Hepatocyte (in vitro differentiated cells): ENCODE measurements around the gene KCNH6. TPM values are rescaled to one million over a fixed set of nuclear protein-coding genes. Genes with fewer than 3 reads are reported as not detected.

Experiments used
- DNase-seq: peaks from one replicate; pipeline ENCODE4 v3.0.0-alpha.2; 2016; ENCODE audit warnings: low spot score
- H2AFZ ChIP-seq: fragments of 200-600 bp; sonication (generic); 2 replicates; pipeline ENCODE4 v1.6.0; 2016; ENCODE audit warnings: antibody characterized with exemption, mild to moderate bottlenecking
- H3K27ac ChIP-seq: fragments of 200-600 bp; sonication (generic); 2 replicates; pipeline ENCODE4 v1.5.1; 2016; ENCODE audit warnings: mild to moderate bottlenecking
- H3K27me3 ChIP-seq: fragments of 200-600 bp; sonication (generic); 2 replicates; pipeline ENCODE4 v1.6.1; 2016
- H3K36me3 ChIP-seq: fragments of 200-600 bp; sonication (generic); replicated peaks from 2 replicates; pipeline ENCODE4 v1.5.1; 2016; ENCODE audit warnings: low read depth; ENCODE audit not compliant: insufficient read depth
- H3K4me1 ChIP-seq: fragments of 200-600 bp; sonication (generic); 2 replicates; pipeline ENCODE4 v1.5.1; 2016; ENCODE audit warnings: mild to moderate bottlenecking, moderate library complexity; ENCODE audit not compliant: insufficient read depth
- H3K4me2 ChIP-seq: fragments of 200-600 bp; sonication (generic); 2 replicates; pipeline ENCODE4 v1.6.0; 2016
- H3K4me3 ChIP-seq: fragments of 200-600 bp; sonication (generic); 2 replicates; pipeline ENCODE4 v1.5.1; 2016; ENCODE audit warnings: mild to moderate bottlenecking
- H3K79me2 ChIP-seq: fragments of 200-600 bp; sonication (generic); 2 replicates; pipeline ENCODE4 v1.6.0; 2017; ENCODE audit warnings: mild to moderate bottlenecking
- H3K9me2 ChIP-seq: fragments of 200-600 bp; sonication (generic); replicated peaks from 2 replicates; pipeline ENCODE4 v1.6.0; 2017; ENCODE audit warnings: mild to moderate bottlenecking; ENCODE audit not compliant: insufficient read depth
- H3K9me3 ChIP-seq: fragments of 200-600 bp; sonication (generic); 2 replicates; pipeline ENCODE4 v1.5.1; 2016; ENCODE audit warnings: low read depth, mild to moderate bottlenecking
- H4K20me1 ChIP-seq: fragments of 200-600 bp; sonication (generic); 2 replicates; pipeline ENCODE4 v1.6.0; 2016; ENCODE audit warnings: mild to moderate bottlenecking; ENCODE audit not compliant: insufficient read depth, poor library complexity, severe bottlenecking
- CTCF ChIP-seq: fragments of 200-600 bp; sonication (generic); IDR thresholded peaks from 2 replicates; pipeline ENCODE4 v1.5.1; 2016; ENCODE audit warnings: antibody characterized with exemption, mild to moderate bottlenecking; ENCODE audit not compliant: poor library complexity
- EZH2 ChIP-seq: fragments of 200-600 bp; sonication (generic); IDR thresholded peaks from 2 replicates; pipeline ENCODE4 v1.6.1; 2016; ENCODE audit warnings: antibody characterized with exemption, mild to moderate bottlenecking, borderline replicate concordance
- EZH2phosphoT487 ChIP-seq: fragments of 200-600 bp; sonication (generic); IDR thresholded peaks from one replicate; pipeline ENCODE4 v1.6.1; 2018; ENCODE audit warnings: antibody characterized with exemption, mild to moderate bottlenecking, low read depth, moderate library complexity; ENCODE audit not compliant: unreplicated experiment, severe bottlenecking
- WGBS: methylation state at CpG from one replicate; pipeline ENCODE4 v1.1.6; 2016; ENCODE audit warnings: low lambda C conversion rate; ENCODE audit errors: missing lambda C conversion rate; 5-methylcytosine and 5-hydroxymethylcytosine counted together
- polyA plus RNA-seq: library from polyadenylated mRNA; unstranded; fragments of >200 nt; fragmentation: Nextera tagmentation; extraction: Ambion mirVana; gene quantifications from 2 replicates; pipeline ENCODE4 v1.2.1, GENCODE V29; 2016
- total RNA-seq: library from RNA; depleted of rRNA; stranded (reverse); fragments of >200 nt; gene quantifications from 2 replicates; pipeline ENCODE4 v1.2.3, GENCODE V29; 2014

Gene KCNH6
- total and polyA plus RNA-seq, 2 experiments from 2014 or later: 0.33 TPM; not detected in 1

GRCh38 chr17:63482509-63482908, 40.6 kb upstream of the KCNH6 start:
- no peak overlapping the region for H2AFZ ChIP-seq
- no peaks in the 10 kb centered on the region for H4K20me1 ChIP-seq
- no peak overlapping the region for H3K4me3 ChIP-seq
- no peaks in the 10 kb centered on the region for H3K79me2 ChIP-seq
- WGBS: 91% methylated on average over 15 of the region's 16 CpGs
- no peak overlapping the region for H3K4me2 ChIP-seq
- no peaks in the 10 kb centered on the region for H3K36me3 ChIP-seq
- peaks cover 11% of the 10 kb centered on the region for H3K27me3 ChIP-seq
- no peaks in the 10 kb centered on the region for H3K9me2 ChIP-seq
- peaks cover 9% of the 10 kb centered on the region for H3K4me1 ChIP-seq
- no peak overlapping the region for H3K27ac ChIP-seq
- no peaks in the 10 kb centered on the region for H3K9me3 ChIP-seq
- no peak for TF ChIP-seq CTCF
- no peak for TF ChIP-seq EZH2
- no peak for TF ChIP-seq EZH2phosphoT487
- no peak for DNase-seq

- no peaks in the 10 kb centered on the region for H3K36me3 ChIP-seq
- no peaks in the 10 kb centered on the region for H3K79me2 ChIP-seq
- H3K4me3 ChIP-seq: no peak overlapping the region
- H3K4me1 ChIP-seq: peaks cover 4% of the 10 kb centered on the region
- H4K20me1 ChIP-seq: no peaks in the 10 kb centered on the region
- no peak overlapping the region for H2AFZ ChIP-seq
- WGBS: 88% methylated on average over 10 of the region's 10 CpGs
- no peak overlapping the region for H3K4me2 ChIP-seq
- TF ChIP-seq EZH2 (no peak), EZH2phosphoT487 (no peak), CTCF (no peak)
- no peak for DNase-seq
- H3K9me3 ChIP-seq: no peaks in the 10 kb centered on the region
- no peak overlapping the region for H3K27ac ChIP-seq
- no peaks in the 10 kb centered on the region for H3K9me2 ChIP-seq
- H3K27me3 ChIP-seq: peaks cover 6% of the 10 kb centered on the region
Observed at GRCh38 chr17:63483038-63483437, 40.1 kb upstream of the KCNH6 start.

DNA sequence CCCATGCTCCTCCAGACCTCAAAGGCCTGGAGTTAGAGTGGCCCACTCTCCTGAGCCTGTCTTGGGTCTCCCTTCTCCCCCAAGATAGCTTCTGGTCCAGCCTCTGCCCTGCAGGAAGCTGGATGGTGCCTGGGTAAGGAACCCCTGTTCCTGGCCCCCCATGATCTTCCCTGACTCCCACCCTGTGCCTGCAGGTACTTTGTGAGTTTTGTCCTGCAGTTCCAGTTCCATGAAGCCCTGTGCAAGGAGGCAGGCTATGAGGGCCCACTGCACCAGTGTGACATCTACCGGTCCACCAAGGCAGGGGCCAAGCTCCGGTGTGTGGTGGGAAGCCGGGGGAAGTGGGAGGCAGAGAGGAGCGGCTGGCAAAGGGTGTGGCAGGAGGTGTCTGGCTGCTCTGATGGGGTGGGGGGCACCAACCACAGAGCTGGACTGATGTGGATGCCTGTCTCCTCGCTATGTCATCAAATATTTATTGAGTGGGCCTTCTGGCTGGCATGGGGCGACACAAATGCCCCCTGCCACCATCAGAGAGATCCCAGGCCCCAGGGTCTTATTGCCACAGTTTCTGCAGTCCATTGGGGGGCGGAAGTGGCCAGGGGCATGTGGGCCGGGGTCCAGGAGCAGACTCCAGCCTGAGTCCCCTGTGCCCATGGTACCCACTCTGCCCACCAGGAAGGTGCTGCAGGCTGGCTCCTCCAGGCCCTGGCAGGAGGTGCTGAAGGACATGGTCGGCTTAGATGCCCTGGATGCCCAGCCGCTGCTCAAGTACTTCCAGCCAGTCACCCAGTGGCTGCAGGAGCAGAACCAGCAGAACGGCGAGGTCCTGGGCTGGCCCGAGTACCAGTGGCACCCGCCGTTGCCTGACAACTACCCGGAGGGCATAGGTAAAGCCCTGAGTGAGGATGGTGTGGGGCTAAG, 39.2 kb upstream of the KCNH6 start:
- no peak overlapping the region for H2AFZ ChIP-seq
- no peaks in the 10 kb centered on the region for H4K20me1 ChIP-seq
- H3K27me3 ChIP-seq: no peaks in the 10 kb centered on the region
- H3K27ac ChIP-seq: no peak overlapping the region
- no peaks in the 10 kb centered on the region for H3K4me1 ChIP-seq
- H3K9me2 ChIP-seq: no peaks in the 10 kb centered on the region
- H3K79me2 ChIP-seq: no peaks in the 10 kb centered on the region
- no peak overlapping the region for H3K4me2 ChIP-seq
- H3K4me3 ChIP-seq: no peak overlapping the region
- H3K36me3 ChIP-seq: no peaks in the 10 kb centered on the region
- TF ChIP-seq EZH2 (no peak), EZH2phosphoT487 (no peak), CTCF (no peak)
- no peak for DNase-seq
- H3K9me3 ChIP-seq: no peaks in the 10 kb centered on the region
- 96% methylated on average over 16 of the region's 16 CpGs for WGBS
